SJCRH30 (cell line): ENCODE results near the gene KIF21A. TPM values are rescaled to one million over a fixed set of nuclear protein-coding genes. Genes with fewer than 3 reads are reported as not detected.

ENCODE experiments used
- DNase-seq, 2 experiments: peaks; one replicate each; pipeline ENCODE4 v3.0.0-alpha.2; 2015 to 2020
- H3K27ac ChIP-seq: fragments of 250-450 bp; sonication (Bioruptor Pico); 2 replicates; pipeline ENCODE4 v1.5.1; 2020; ENCODE audit warnings: mild to moderate bottlenecking, moderate library complexity
- H3K27me3 ChIP-seq: fragments of 250-450 bp; sonication (Bioruptor Pico); 2 replicates; pipeline ENCODE4 v1.5.1; 2020; ENCODE audit warnings: mild to moderate bottlenecking, moderate library complexity
- H3K36me3 ChIP-seq: fragments of 250-450 bp; sonication (Bioruptor Pico); 2 replicates; pipeline ENCODE4 v1.5.1; 2020; ENCODE audit warnings: mild to moderate bottlenecking, moderate library complexity
- H3K4me1 ChIP-seq: fragments of 250-450 bp; sonication (Bioruptor Pico); 2 replicates; pipeline ENCODE4 v1.5.1; 2020; ENCODE audit warnings: mild to moderate bottlenecking, moderate library complexity
- H3K4me3 ChIP-seq: fragments of 250-450 bp; sonication (Bioruptor Pico); 2 replicates; pipeline ENCODE4 v1.5.1; 2020; ENCODE audit warnings: mild to moderate bottlenecking, moderate library complexity
- H3K9me3 ChIP-seq: fragments of 250-450 bp; sonication (Bioruptor Pico); replicated peaks from 2 replicates; pipeline ENCODE4 v1.5.1; 2020; ENCODE audit warnings: mild to moderate bottlenecking, moderate library complexity
- total RNA-seq: library from RNA; depleted of rRNA; stranded (reverse); fragments of >200 nt; shearing (Covaris generic); gene quantifications from 2 replicates; pipeline ENCODE4 v1.2.3, GENCODE V29; 2014

KIF21A gene
- total RNA-seq, 1 experiment from 2014 or later = 0.28 TPM

DNA sequence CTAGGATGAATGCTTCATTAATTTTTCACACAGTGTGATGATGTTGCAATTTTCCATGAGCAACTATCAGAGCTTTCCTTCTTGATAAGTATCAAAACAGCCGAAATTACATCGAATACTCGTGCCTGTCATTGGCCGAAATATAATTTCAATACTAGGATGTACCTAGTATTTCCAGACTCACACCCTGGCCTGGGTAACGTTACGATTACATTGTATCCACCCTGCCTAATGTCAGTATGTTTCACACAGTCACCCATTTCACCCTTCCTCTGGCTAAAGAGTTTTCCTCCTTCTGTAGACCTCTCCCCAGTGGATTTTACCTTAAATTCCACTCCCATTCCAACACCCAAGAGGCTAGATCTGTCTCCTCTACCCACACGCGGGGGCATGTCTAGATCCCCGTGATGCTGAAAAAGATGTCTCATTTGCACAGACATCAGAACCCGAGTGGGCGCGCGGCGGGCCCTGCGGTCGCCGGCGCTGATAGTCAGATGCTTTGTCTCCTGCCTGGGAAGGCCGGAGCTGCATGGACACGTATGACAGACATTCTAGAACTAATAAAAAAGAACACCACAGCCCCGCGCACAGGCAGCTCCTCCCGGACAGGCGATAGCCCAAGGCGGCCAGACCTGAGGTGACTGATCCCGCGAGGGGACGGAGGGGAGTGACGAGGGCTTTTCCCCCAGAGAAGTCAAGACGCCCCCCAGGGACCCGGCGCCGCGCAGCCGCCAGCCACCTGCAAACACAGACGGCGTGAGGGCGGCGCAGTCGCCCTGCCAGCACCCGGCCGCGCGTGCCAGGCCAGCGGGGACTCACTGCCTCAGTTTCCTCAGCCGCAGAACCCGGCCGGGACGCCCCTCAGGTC is 723 bp downstream of the KIF21A start:
- Histone ChIP-seq H3K27me3 (peaks cover 2% of the 10 kb centered on the region; the same call in 1 of the 2 replicates), H3K4me1 (no peaks in the 10 kb centered on the region), H3K36me3 (no peaks in the 10 kb centered on the region), H3K4me3 (no peak overlapping the region; the same call in 1 of the 2 replicates), H3K9me3 (no peaks in the 10 kb centered on the region), H3K27ac (no peak overlapping the region)
- no peak for DNase-seq

DNA sequence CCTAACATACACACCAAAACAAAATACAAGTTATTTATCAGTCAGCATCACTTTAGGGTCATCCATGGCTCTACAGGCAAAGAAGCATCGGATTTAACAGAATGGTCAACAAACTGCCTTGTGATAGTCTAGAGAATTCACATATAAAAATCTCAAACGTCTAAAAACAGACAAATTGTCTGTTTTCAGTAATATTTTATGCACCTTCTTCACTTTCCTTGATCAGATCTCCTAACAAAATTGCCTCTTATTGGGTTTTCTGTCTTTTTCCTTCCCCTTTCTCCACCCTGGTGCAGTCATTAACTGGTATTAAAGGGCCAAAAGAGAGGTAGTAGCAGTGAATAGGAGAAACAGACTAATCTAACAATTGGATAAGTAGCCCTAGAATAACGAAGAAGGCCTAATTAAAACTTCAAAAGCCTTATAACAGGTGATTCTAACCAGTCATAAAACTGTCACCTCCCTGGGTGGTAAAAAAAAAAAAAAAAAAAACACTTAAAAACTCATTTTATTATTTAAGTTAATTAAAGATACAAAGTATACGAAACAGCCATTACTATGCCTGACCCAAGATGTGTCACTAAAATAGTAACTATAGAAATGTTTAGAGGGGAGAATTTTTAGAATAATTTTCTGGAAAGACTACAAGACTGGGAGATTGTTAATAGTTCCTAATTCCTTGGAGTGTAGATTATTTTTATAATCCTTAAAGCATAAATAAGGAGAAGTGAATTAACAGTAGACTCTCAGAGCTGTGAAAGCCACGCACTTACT is 1.5 kb downstream of the KIF21A start:
- DNase-seq = no peak
- Histone ChIP-seq H3K36me3 (no peaks in the 10 kb centered on the region), H3K27ac (no peak overlapping the region), H3K4me1 (no peaks in the 10 kb centered on the region), H3K4me3 (no peak overlapping the region), H3K27me3 (peaks cover 2% of the 10 kb centered on the region; the same call in 1 of the 2 replicates), H3K9me3 (no peaks in the 10 kb centered on the region)

DNA sequence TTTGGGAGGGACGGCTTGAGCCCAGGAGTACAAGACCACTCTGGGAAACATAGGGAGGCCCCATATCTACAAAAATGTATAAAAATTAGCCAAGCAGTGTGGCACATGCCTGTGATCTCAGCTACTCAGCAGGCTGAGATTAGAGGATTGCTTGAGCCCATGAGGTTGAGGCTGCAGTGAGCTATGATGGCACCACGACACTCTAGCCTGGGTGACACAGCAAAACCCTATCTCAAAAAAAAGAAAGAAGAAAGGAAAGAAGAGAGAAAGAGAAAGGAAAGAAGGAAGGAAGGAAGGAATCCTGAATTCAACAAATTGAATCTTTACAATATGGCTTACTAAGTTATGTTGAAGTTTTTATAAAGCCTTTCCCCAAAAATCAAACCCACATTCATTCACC is 2.1 kb downstream of the KIF21A start:
- no peaks in the 10 kb centered on the region for H3K9me3 ChIP-seq
- no peak overlapping the region for H3K4me3 ChIP-seq
- H3K27ac ChIP-seq = no peak overlapping the region
- H3K4me1 ChIP-seq = no peaks in the 10 kb centered on the region
- no peak for DNase-seq
- no peaks in the 10 kb centered on the region for H3K36me3 ChIP-seq
- peaks cover 2% of the 10 kb centered on the region; the same call in 1 of the 2 replicates for H3K27me3 ChIP-seq

- H3K4me1 ChIP-seq = no peaks in the 10 kb centered on the region
- H3K36me3 ChIP-seq = no peaks in the 10 kb centered on the region
- no peak overlapping the region for H3K4me3 ChIP-seq
- H3K9me3 ChIP-seq = no peaks in the 10 kb centered on the region
- H3K27me3 ChIP-seq = peaks cover 2% of the 10 kb centered on the region; the same call in 1 of the 2 replicates
- no peak overlapping the region for H3K27ac ChIP-seq
- no peak for DNase-seq
Measured at GRCh38 chr12:39440101-39440500, 2.8 kb downstream of the KIF21A start.

GRCh38 chr12:39435531-39435930 is 7.4 kb downstream of the KIF21A start:
- Histone ChIP-seq H3K27me3 (peaks cover under 1% of the 10 kb centered on the region; the same call in 1 of the 2 replicates), H3K9me3 (no peaks in the 10 kb centered on the region), H3K4me1 (no peaks in the 10 kb centered on the region), H3K4me3 (no peak overlapping the region), H3K36me3 (no peaks in the 10 kb centered on the region), H3K27ac (no peak overlapping the region)
- no peak for DNase-seq

DNA sequence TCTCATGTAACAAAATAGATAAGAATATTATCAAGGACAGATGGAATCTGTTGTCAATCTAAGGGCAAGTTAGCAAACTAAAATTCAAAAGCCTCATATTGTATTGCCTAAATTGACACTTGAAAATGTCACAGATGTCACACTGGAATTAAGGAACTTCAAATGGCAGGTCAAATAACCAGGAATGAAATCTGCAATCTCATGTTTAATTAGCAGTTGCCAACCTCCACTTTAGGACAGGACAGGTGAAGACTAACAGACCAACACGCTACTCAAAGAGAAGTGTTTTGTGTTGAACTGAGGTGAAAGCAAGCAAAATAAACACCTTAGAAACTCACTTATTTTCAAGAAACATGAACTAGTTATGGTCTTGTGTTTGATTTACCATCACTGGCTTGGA is 11.1 kb downstream of the KIF21A start:
- no peaks in the 10 kb centered on the region for H3K4me1 ChIP-seq
- no peak overlapping the region for H3K27ac ChIP-seq
- H3K27me3 ChIP-seq = no peaks in the 10 kb centered on the region
- DNase-seq = no peak
- no peak overlapping the region for H3K4me3 ChIP-seq
- H3K9me3 ChIP-seq = no peaks in the 10 kb centered on the region
- no peaks in the 10 kb centered on the region for H3K36me3 ChIP-seq

- no peak overlapping the region for H3K27ac ChIP-seq
- H3K36me3 ChIP-seq = no peaks in the 10 kb centered on the region
- no peak overlapping the region for H3K4me3 ChIP-seq
- H3K27me3 ChIP-seq = no peaks in the 10 kb centered on the region
- no peaks in the 10 kb centered on the region for H3K9me3 ChIP-seq
- no peaks in the 10 kb centered on the region for H3K4me1 ChIP-seq
- DNase-seq = no peak
Measured at GRCh38 chr12:39431002-39431796, 11.7 kb downstream of the KIF21A start.

DNA sequence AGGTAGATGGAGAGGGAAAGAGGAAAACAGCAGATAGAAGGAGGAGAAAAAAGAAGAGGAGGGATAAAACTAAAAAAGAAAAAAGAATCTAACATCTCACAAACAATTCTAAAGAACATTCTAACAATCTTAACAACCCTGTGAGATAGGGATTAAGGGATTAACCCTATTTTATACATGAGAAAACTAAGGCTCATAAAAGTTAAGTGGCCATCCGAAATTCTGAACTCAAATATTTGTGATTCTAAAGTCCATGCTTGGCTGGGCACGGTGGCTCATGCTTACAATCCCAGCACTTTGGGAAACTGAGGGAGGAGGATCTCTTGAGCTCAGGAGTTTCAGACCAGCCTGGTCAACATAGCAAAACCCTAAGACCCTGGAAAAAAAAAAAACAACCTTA is 13.1 kb downstream of the KIF21A start:
- Histone ChIP-seq H3K9me3 (no peaks in the 10 kb centered on the region), H3K4me3 (no peak overlapping the region), H3K27ac (no peak overlapping the region), H3K36me3 (no peaks in the 10 kb centered on the region), H3K27me3 (no peaks in the 10 kb centered on the region), H3K4me1 (no peaks in the 10 kb centered on the region)
- no peak for DNase-seq

- no peak for DNase-seq
- H3K4me3 ChIP-seq = no peak overlapping the region
- H3K4me1 ChIP-seq = no peaks in the 10 kb centered on the region
- H3K36me3 ChIP-seq = no peaks in the 10 kb centered on the region
- no peaks in the 10 kb centered on the region for H3K9me3 ChIP-seq
- H3K27me3 ChIP-seq = no peaks in the 10 kb centered on the region
- no peak overlapping the region for H3K27ac ChIP-seq
Measured at GRCh38 chr12:39427360-39427808, 15.5 kb downstream of the KIF21A start.

- Histone ChIP-seq H3K9me3 (no peaks in the 10 kb centered on the region), H3K4me1 (no peaks in the 10 kb centered on the region), H3K4me3 (no peak overlapping the region), H3K36me3 (no peaks in the 10 kb centered on the region), H3K27ac (no peak overlapping the region), H3K27me3 (no peaks in the 10 kb centered on the region)
- no peak for DNase-seq
Measured at GRCh38 chr12:39426636-39427240, 16.2 kb downstream of the KIF21A start.

- Histone ChIP-seq H3K36me3 (no peaks in the 10 kb centered on the region), H3K9me3 (no peaks in the 10 kb centered on the region), H3K4me1 (no peaks in the 10 kb centered on the region), H3K4me3 (no peak overlapping the region), H3K27me3 (no peaks in the 10 kb centered on the region), H3K27ac (no peak overlapping the region)
- DNase-seq = no peak
Measured at GRCh38 chr12:39420043-39420442, 22.9 kb downstream of the KIF21A start.

DNA sequence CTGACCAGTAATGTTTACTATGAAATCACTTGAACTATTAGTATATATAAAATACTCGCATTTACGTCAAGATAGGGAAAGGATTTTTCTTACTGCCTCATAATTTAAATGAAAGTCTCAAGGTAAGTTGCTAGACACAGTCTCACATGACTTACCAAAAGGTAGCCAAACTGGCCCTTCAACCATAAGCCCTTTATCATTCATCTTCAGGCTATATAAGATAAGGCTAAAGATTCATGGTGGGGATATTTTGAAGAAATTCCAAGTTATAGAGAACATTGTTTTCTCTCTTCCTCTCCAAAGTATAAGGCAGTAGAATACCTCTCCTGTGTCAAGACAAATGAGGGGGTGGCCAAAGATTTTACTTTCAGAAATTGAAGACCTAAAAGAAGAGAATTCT is 23.4 kb downstream of the KIF21A start:
- Histone ChIP-seq H3K27ac (no peak overlapping the region), H3K9me3 (no peaks in the 10 kb centered on the region), H3K36me3 (no peaks in the 10 kb centered on the region), H3K4me3 (no peak overlapping the region), H3K4me1 (no peaks in the 10 kb centered on the region), H3K27me3 (no peaks in the 10 kb centered on the region)
- no peak for DNase-seq

- no peaks in the 10 kb centered on the region for H3K9me3 ChIP-seq
- H3K36me3 ChIP-seq = no peaks in the 10 kb centered on the region
- no peaks in the 10 kb centered on the region for H3K27me3 ChIP-seq
- no peak for DNase-seq
- no peak overlapping the region for H3K27ac ChIP-seq
- no peaks in the 10 kb centered on the region for H3K4me1 ChIP-seq
- no peak overlapping the region for H3K4me3 ChIP-seq
Measured at GRCh38 chr12:39417916-39418315, 25.0 kb downstream of the KIF21A start.
